Amniotic stem cell (primary cell): Measurements from ENCODE around the gene DSCAML1.
"Not testable (repeated sequence)": the region's sequence is repeated elsewhere in the genome, so short reads cannot be mapped to it uniquely, and the experiment has no call there.

Experiments
- DNase-seq: peaks from one replicate; lab custom pipeline; 2025; lab: John Stamatoyannopoulos, UW

The DSCAML1 gene

GRCh38 chr11:117792241-117792640, 4.8 kb downstream of the DSCAML1 start:
- DNase-seq, result no peak

GRCh38 chr11:117790279-117790678, 6.7 kb downstream of the DSCAML1 start:
- DNase-seq, result no peak

GRCh38 chr11:117789241-117789640, 7.8 kb downstream of the DSCAML1 start:
- DNase-seq, result no peak

GRCh38 chr11:117786135-117786870, 10.7 kb downstream of the DSCAML1 start:
- DNase-seq, result no peak

- no peak for DNase-seq
These were observed 14.9 kb downstream of the DSCAML1 start for GRCh38 chr11:117782101-117782500.

GRCh38 chr11:117781627-117782026, 15.4 kb downstream of the DSCAML1 start:
- DNase-seq, result no peak

GRCh38 chr11:117780456-117780855, 16.6 kb downstream of the DSCAML1 start:
- DNase-seq, result no peak

- no peak for DNase-seq
These were observed 22.5 kb downstream of the DSCAML1 start for GRCh38 chr11:117774553-117774952.

GRCh38 chr11:117772360-117772759, 24.7 kb downstream of the DSCAML1 start:
- no peak for DNase-seq

GRCh38 chr11:117771841-117772240, 25.2 kb downstream of the DSCAML1 start:
- DNase-seq, result no peak

- no peak for DNase-seq
These were observed 25.8 kb downstream of the DSCAML1 start for GRCh38 chr11:117771197-117771596.

- no peak for DNase-seq
These were observed 27.0 kb downstream of the DSCAML1 start for GRCh38 chr11:117770061-117770460.

GRCh38 chr11:117769533-117769932, 27.5 kb downstream of the DSCAML1 start:
- no peak for DNase-seq

GRCh38 chr11:117768506-117768905, 28.5 kb downstream of the DSCAML1 start:
- DNase-seq, result no peak

- no peak for DNase-seq
These were observed 29.9 kb downstream of the DSCAML1 start for GRCh38 chr11:117767071-117767470.

- DNase-seq, result no peak
These were observed 30.4 kb downstream of the DSCAML1 start for GRCh38 chr11:117766576-117766975.

- DNase-seq, result no peak
These were observed 31.0 kb downstream of the DSCAML1 start for GRCh38 chr11:117766026-117766425.

- DNase-seq, result no peak
These were observed 31.9 kb downstream of the DSCAML1 start for GRCh38 chr11:117765068-117765467.

GRCh38 chr11:117763465-117763864, 33.6 kb downstream of the DSCAML1 start:
- DNase-seq, result not testable (repeated sequence)

- DNase-seq, result no peak
These were observed 35.0 kb downstream of the DSCAML1 start for GRCh38 chr11:117761993-117762392.

GRCh38 chr11:117759305-117759704, 37.7 kb downstream of the DSCAML1 start:
- no peak for DNase-seq

GRCh38 chr11:117754030-117754429, 43.0 kb downstream of the DSCAML1 start:
- DNase-seq, result no peak

GRCh38 chr11:117752721-117753237, 44.2 kb downstream of the DSCAML1 start:
- no peak for DNase-seq

GRCh38 chr11:117752071-117752470, 44.9 kb downstream of the DSCAML1 start:
- no peak for DNase-seq
